Fibroblast of mammary gland (primary cell): ENCODE data around the gene TAF1B.

ENCODE experiments used
- DNase-seq: peaks from one replicate; pipeline ENCODE4 v3.0.0-alpha.2; 2010; ENCODE audit warnings: low read depth
- H3K4me3 ChIP-seq: 2 replicates; pipeline ENCODE4 v1.5.1; 2011; ENCODE audit warnings: low read depth, mild to moderate bottlenecking, low read length, moderate library complexity; ENCODE audit not compliant: control insufficient read depth
- TF ChIP-seq, protein P1 (sequence below): conservative IDR thresholded peaks from 2 replicates; pipeline ENCODE4 v1.5.1; 2011; ENCODE audit warnings: low read depth, low read length, inconsistent platforms; ENCODE audit not compliant: control insufficient read depth, insufficient read depth

The TAF1B gene

DNA sequence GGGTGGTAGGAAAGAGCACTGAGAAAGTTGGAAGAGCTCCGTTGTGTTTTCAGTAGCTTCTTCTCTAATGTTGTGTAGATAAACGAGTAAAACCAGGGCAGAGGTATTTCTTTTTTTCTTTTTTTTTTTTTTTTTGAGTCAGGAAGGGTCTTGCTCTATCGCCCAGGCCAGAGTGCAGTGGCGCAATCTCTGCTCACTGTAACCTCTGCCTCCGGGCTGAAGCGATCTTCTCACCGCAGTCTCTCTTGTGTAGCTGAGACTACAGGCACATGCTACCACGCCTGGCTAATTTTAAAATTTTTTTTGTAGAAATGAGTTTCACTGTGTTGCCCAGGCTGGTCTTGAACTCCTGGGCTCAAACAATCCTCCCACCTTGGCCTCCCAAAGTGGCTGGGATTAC, 114.8 kb downstream of the TAF1B start:
- TF ChIP-seq, protein P1, sequence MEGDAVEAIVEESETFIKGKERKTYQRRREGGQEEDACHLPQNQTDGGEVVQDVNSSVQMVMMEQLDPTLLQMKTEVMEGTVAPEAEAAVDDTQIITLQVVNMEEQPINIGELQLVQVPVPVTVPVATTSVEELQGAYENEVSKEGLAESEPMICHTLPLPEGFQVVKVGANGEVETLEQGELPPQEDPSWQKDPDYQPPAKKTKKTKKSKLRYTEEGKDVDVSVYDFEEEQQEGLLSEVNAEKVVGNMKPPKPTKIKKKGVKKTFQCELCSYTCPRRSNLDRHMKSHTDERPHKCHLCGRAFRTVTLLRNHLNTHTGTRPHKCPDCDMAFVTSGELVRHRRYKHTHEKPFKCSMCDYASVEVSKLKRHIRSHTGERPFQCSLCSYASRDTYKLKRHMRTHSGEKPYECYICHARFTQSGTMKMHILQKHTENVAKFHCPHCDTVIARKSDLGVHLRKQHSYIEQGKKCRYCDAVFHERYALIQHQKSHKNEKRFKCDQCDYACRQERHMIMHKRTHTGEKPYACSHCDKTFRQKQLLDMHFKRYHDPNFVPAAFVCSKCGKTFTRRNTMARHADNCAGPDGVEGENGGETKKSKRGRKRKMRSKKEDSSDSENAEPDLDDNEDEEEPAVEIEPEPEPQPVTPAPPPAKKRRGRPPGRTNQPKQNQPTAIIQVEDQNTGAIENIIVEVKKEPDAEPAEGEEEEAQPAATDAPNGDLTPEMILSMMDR = no peak
- DNase-seq = no peak
- H3K4me3 ChIP-seq = no peak overlapping the region

DNA sequence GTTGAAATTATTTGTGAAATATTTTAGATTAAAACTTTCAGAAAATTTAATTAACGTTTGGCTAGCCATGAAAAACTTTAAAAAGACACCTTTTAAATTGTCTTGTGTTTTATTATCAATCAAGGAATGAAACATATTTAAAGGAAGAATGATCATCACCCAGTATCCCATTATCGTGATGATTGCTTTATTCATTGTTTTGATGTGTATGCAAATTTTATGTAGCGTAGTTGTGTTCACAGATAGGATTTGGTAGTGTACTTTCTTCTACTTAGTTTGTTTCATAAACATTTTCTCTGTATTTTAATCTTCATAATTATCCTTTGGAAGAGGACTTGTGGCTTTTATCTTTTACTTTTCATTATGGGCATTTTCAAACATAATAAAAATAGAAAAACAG, 116.0 kb downstream of the TAF1B start:
- TF ChIP-seq, protein P1 = no peak
- no peak for DNase-seq
- no peak overlapping the region for H3K4me3 ChIP-seq

DNA sequence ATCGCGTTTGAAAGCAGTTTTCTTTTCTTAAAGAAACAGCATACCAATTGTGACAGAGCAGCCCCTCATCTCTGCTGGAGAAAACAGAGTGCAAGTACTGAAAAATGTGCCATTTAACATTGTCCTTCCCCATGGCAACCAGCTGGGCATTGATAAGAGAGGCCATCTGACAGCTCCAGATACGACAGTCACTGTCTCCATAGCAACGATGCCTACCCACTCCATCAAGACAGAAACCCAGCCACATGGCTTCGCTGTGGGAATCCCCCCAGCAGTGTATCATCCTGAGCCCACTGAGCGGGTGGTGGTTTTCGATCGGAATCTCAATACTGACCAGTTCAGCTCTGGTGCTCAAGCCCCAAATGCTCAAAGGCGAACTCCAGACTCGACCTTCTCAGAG, 117.7 kb downstream of the TAF1B start:
- TF ChIP-seq, protein P1 = no peak

DNA sequence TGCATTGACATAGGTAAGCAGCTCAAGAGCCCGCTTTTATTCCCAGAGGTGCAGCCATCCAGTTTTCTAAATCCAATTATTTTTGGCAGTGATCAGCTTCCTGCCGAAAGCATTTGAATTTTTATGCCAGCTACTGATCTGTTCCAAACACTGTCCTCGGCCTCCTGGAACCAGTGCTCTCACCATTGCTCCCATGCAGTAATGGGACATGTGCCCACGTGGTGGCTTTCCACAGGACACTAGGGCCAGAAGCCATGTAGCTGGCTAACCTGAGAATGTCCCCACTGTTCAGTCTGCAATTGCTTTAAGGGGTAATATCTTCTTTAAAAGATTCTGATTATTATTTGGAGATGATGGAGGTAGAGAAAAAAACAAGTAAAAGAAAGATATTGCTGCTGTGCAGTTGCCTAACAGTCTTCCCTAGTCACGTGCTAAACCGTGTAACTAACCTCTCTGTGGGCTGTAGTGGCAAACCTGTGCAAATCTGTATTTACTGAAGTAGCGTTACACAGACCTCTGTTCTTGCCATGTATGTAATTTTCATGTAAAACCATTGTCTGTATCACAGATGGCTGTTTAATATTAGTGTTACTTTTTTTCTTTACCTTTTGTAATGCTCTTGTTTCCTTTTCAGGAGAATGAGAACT, 121.2 kb downstream of the TAF1B start:
- TF ChIP-seq, protein P1 = no peak
- H3K4me3 ChIP-seq = no peak overlapping the region
- no peak for DNase-seq

More for the DNA sequence above, 117.7 kb downstream of the TAF1B start:
- H3K4me3 ChIP-seq = no peak overlapping the region
- no peak for DNase-seq

DNA sequence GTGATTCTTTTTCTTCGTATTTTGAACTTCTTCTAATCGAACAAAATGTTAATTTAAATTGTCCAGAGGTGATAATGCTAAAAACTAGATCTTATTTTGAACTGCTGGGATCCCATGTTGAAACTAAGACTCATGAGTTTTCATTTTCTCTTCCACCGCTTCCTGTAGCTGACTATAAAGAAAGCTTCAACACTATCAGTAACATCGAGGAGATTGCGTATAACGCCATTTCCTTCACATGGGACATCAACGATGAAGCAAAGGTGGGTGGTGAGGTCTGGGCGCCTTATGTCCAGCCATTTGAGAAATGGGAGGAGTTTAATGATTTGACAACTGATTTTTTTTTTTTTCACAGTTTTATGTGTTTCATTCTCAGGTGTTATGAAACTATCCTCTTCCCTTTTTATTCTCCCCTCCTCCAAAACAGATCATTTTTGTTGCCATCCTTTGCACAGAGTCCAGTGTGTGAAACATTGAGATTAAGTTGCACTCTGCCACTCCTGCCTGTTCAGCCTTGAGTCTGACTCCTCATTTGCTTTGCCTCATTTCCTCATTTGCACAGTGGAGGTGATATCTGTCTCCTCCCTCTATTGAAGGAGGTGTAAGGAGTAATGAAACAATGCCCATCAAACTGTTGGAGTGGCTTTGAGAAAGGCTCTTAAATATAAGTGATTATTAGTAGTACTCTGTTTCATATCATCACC, 122.0 kb downstream of the TAF1B start:
- no peak for DNase-seq
- TF ChIP-seq, protein P1 = no peak
- H3K4me3 ChIP-seq = no peak overlapping the region

DNA sequence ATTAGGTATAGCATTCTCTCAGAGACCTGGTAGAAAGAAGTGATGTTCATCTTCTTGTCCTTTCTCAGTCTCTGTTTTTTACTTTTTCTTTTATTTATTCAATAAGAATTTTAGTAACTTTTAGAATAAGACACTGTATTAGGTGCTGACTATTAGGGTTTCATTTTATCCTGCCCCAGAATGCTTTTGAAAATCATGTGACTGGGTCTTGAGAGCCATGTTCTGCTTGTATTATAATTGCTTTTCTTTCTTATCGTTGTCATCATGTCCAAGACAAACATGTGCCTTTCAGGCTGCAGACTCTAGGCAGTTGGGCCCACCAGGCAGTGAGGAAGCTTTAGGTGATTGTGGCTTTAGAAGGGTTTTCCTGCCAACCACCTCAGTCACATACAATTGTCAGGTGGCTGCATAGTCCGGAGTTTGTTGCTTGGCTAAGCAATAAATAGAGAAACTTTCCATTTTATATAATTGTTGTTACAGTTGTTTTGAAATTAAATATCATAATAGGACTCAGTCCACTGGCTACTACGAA, 123.3 kb downstream of the TAF1B start:
- TF ChIP-seq, protein P1 = no peak
- no peak for DNase-seq
- H3K4me3 ChIP-seq = no peak overlapping the region
